H1 (cell line): Measurements from ENCODE around the gene ACKR2. TPM values are rescaled to one million over a fixed set of nuclear protein-coding genes. Genes with fewer than 3 reads are reported as not detected.

Experiments
- SUZ12 ChIP-seq: fragments of 200-600 bp; sonication (generic); IDR thresholded peaks from 2 replicates; pipeline ENCODE4 v1.6.1; 2012; ENCODE audit warnings: mild to moderate bottlenecking, inconsistent platforms, low read length, moderate library complexity, mixed read lengths
- USF2 ChIP-seq: IDR thresholded peaks from 2 replicates; pipeline ENCODE4 v1.6.1; 2011; ENCODE audit warnings: low read length, improper control_type of control experiment
- polyA plus RNA-seq, 7 experiments: library from polyadenylated mRNA; depleted of rRNA in 3 of 7; stranded (reverse) in 5 of 7; unstranded in 2 of 7; fragments of >200 nt in 5 of 7; fragments of 200-250 nt in 2 of 7; gene quantifications; 1 replicate in 5 of 7; 2 replicates in 1 of 7; 4 replicates in 1 of 7; pipeline versions ENCODE4 v1.2.1 to v1.2.3, GENCODE V29; 2011 to 2013; ENCODE audit warnings: missing spikeins in 2 of 7, mixed read lengths in 2 of 7
- total RNA-seq: library from RNA; stranded (reverse); fragmentation: NEBNext Ultra II Directional; extraction: Animal tissue kit (Norgen Biotek cat#: 25700); gene quantifications from 2 replicates; pipeline ENCODE4 v1.2.1, GENCODE V29; 2021

Gene ACKR2
- total and polyA plus RNA-seq, 2 of the 8 experiments (the other 6 are each of a cell fraction or from before 2014, with no cell fraction given), result 0.09 to 0.12 TPM

GRCh38 chr3:42900226-42901072, 91.2 kb downstream of the ACKR2 start (continued):
- no peak for TF ChIP-seq USF2
- no peak for TF ChIP-seq SUZ12
